Endothelial cell of umbilical vein (primary cell): ENCODE results near the gene MAPK4. TPM values are rescaled to one million over a fixed set of nuclear protein-coding genes. Genes with fewer than 3 reads are reported as not detected.
"Not testable (repeated sequence)": the region's sequence is repeated elsewhere in the genome, so short reads cannot be mapped to it uniquely, and the experiment has no call there.

Experiments used
- BruUV-seq: library from RNA; stranded (reverse); fragments of 400-500 nt; replicated peaks from 2 replicates; lab custom pipeline; 2021; lab: Mats Ljungman, UMichigan
- CTCF ChIA-PET: fragments of 300-600, 350-600 bp; sonication (Branson Sonifier 250); formaldehyde crosslinking; loops from one replicate; lab custom pipeline; 2021; ENCODE audit warnings: antibody characterized with exemption, inconsistent platforms; lab: Charles Lee
- POLR2A ChIA-PET: fragments of 300-600, 350-600 bp; sonication (Branson Sonifier 250); formaldehyde crosslinking; loops from one replicate; lab custom pipeline; 2021; ENCODE audit warnings: antibody characterized with exemption, inconsistent platforms; lab: Charles Lee
- DNase-seq: peaks from one replicate; pipeline ENCODE4 v3.0.0-alpha.2; 2011; ENCODE audit warnings: low read depth, low spot score
- FAIRE-seq: peaks from 2 replicates; lab custom pipeline; 2011; peaks lifted over from hg19 to GRCh38; lab: Jason Lieb, UNC
- H2AFZ ChIP-seq: 2 replicates; pipeline ENCODE4 v1.6.0; 2012; ENCODE audit warnings: low read depth, low read length, control low read depth, inconsistent platforms
- H3K27ac ChIP-seq: 2 replicates; pipeline ENCODE4 v1.5.1; 2011; ENCODE audit warnings: low read depth, mild to moderate bottlenecking, control low read depth, low read length, moderate library complexity; ENCODE audit not compliant: insufficient read depth
- H3K27me3 ChIP-seq, 2 experiments: 2 replicates each; pipeline versions ENCODE4 v1.6.0 to v1.6.1; 2011; ENCODE audit warnings: low read length in 2 of 2, mixed read lengths in 1 of 2; ENCODE audit not compliant: control insufficient read depth in 2 of 2, insufficient read depth in 2 of 2
- H3K36me3 ChIP-seq, 2 experiments: 2 replicates in 1 of 2; 3 replicates in 1 of 2; pipeline ENCODE4 v1.5.1; 2011; ENCODE audit warnings: low read length in 2 of 2, mild to moderate bottlenecking in 1 of 2, moderate library complexity in 1 of 2; ENCODE audit not compliant: control insufficient read depth in 2 of 2, insufficient read depth in 2 of 2; ENCODE audit errors: extremely low read depth in 1 of 2
- H3K4me1 ChIP-seq: 3 replicates; pipeline ENCODE4 v1.5.1; 2011; ENCODE audit warnings: mild to moderate bottlenecking, low read length; ENCODE audit not compliant: control insufficient read depth, insufficient read depth; ENCODE audit errors: extremely low read depth
- H3K4me2 ChIP-seq: 2 replicates; pipeline ENCODE4 v1.6.1; 2011; ENCODE audit warnings: low read length, control low read depth, mixed read lengths; ENCODE audit not compliant: insufficient read depth
- H3K4me3 ChIP-seq, 3 experiments: fragments of 200-600 bp in 1 of 3; sonication (generic), shearing (Covaris generic) in 1 of 3; replicated peaks in 1 of 3; 2 replicates each; pipeline ENCODE4 v1.5.1; 2011 to 2016; ENCODE audit warnings: control low read depth in 3 of 3, low read length in 3 of 3, mild to moderate bottlenecking in 2 of 3, inconsistent platforms in 1 of 3, low read depth in 1 of 3, moderate library complexity in 1 of 3; ENCODE audit not compliant: insufficient read depth in 1 of 3
- H3K79me2 ChIP-seq: 2 replicates; pipeline ENCODE4 v1.6.0; 2012; ENCODE audit warnings: low read length, inconsistent platforms; ENCODE audit not compliant: control insufficient read depth, insufficient read depth
- H3K9ac ChIP-seq: replicated peaks from 2 replicates; pipeline ENCODE3; 2011; ENCODE audit warnings: low read length, control low read depth; ENCODE audit not compliant: insufficient read depth; ENCODE audit errors: extremely low read depth
- H3K9me1 ChIP-seq: replicated peaks from 3 replicates; pipeline ENCODE4 v1.6.0; 2011; ENCODE audit warnings: mild to moderate bottlenecking, low read length; ENCODE audit not compliant: control insufficient read depth, insufficient read depth; ENCODE audit errors: extremely low read depth
- H3K9me3 ChIP-seq: replicated peaks from 2 replicates; pipeline ENCODE4 v1.5.1; 2012; ENCODE audit warnings: low read length, inconsistent platforms; ENCODE audit not compliant: control insufficient read depth, insufficient read depth
- H4K20me1 ChIP-seq: replicated peaks from 2 replicates; pipeline ENCODE3; 2011; ENCODE audit warnings: mild to moderate bottlenecking, low read length; ENCODE audit not compliant: control insufficient read depth, insufficient read depth; ENCODE audit errors: extremely low read depth
- EZH2 ChIP-seq: IDR thresholded peaks from 2 replicates; pipeline ENCODE4 v1.6.1; 2012; ENCODE audit warnings: borderline replicate concordance, low read depth, mild to moderate bottlenecking, moderate library complexity, low read length, inconsistent platforms; ENCODE audit not compliant: severe bottlenecking
- FOS ChIP-seq: IDR thresholded peaks from 2 replicates; pipeline ENCODE4 v1.6.1; 2011; ENCODE audit warnings: mild to moderate bottlenecking, low read length, moderate library complexity, borderline replicate concordance; ENCODE audit not compliant: insufficient read depth
- MAX ChIP-seq: IDR thresholded peaks from 2 replicates; pipeline ENCODE4 v1.6.1; 2011; ENCODE audit not compliant: insufficient read depth, insufficient read length
- POLR2A ChIP-seq: IDR thresholded peaks from 2 replicates; pipeline ENCODE4 v1.6.1; 2012; ENCODE audit warnings: low read depth, mild to moderate bottlenecking, control low read depth, low read length
- dilution Hi-C: fragments of 300-500 bp; cut with MboI; formaldehyde crosslinking; loops from one replicate; pipeline ENCODE4 v1.15.0; 2019; ENCODE audit warnings: low sequenced_read_pairs; ENCODE audit not compliant: extremely low pct_ligation_motif_present
- intact Hi-C: fragments of 100-400 bp; cut with micrococcal nuclease; formaldehyde crosslinking; loops from one replicate; pipeline ENCODE4 v1.10.0; 2022
- polyA plus RNA-seq, 4 experiments: library from polyadenylated mRNA; depleted of rRNA in 3 of 4; stranded (reverse) in 3 of 4; unstranded in 1 of 4; fragments of >200 nt; gene quantifications; 2 replicates each; pipeline versions ENCODE4 v1.2.1 to v1.2.3, GENCODE V29; 2011 to 2012; ENCODE audit warnings: missing spikeins in 1 of 4
- total RNA-seq: library from RNA; stranded (reverse); gene quantifications from 2 replicates; pipeline ENCODE4 v1.2.3, GENCODE V29; 2021

The MAPK4 gene
- total and polyA plus RNA-seq, 2 donors (not counting 3 experiments of a cell fraction or from before 2014, with no cell fraction given): not detected

GRCh38 chr18:50776383-50776782 lies 216.5 kb downstream of the MAPK4 start:
- intact Hi-C loops (no loop called here), dilution Hi-C loops (no loop called here)
- no TSS peak for BruUV-seq
- Histone ChIP-seq H3K9ac (no peak overlapping the region), H3K27ac (no peak overlapping the region), H3K27me3 (no peaks in the 10 kb centered on the region), H3K36me3 (no peaks in the 10 kb centered on the region), H3K9me3 (no peaks in the 10 kb centered on the region), H3K4me3 (no peak overlapping the region), H3K79me2 (no peaks in the 10 kb centered on the region), H2AFZ (no peak overlapping the region), H3K9me1 (no peaks in the 10 kb centered on the region), H3K4me2 (no peak overlapping the region), H3K4me1 (no peaks in the 10 kb centered on the region), H4K20me1 (no peaks in the 10 kb centered on the region)
- no peak for FAIRE-seq
- TF ChIP-seq EZH2 (no peak), MAX (no peak), FOS (no peak), POLR2A (no peak)
- POLR2A ChIA-PET: interaction anchor here (0.6 kb wide), 1 partner anchor 32 kb away, joined by 3 read pairs; no protein-coding TSS in a partner anchor
- CTCF ChIA-PET: no interaction called here
- DNase-seq: no peak

GRCh38 chr18:50779021-50779420 lies 219.1 kb downstream of the MAPK4 start:
- dilution Hi-C loops, H3K79me2 ChIP-seq, DNase-seq, H3K4me1 ChIP-seq, H3K9me1 ChIP-seq, H4K20me1 ChIP-seq, H3K4me3 ChIP-seq, H2AFZ ChIP-seq, H3K4me2 ChIP-seq, H3K9ac ChIP-seq, H3K27ac ChIP-seq, H3K27me3 ChIP-seq, intact Hi-C loops, H3K36me3 ChIP-seq, FAIRE-seq, POLR2A ChIA-PET, CTCF ChIA-PET, BruUV-seq, H3K9me3 ChIP-seq: not testable (repeated sequence)

Other genes with a start within 250 kb of the MAPK4 start
- 21.9 and 23.9 TPM in 2 replicates for gene SKA1, start 185.0 kb upstream of the MAPK4 start, total RNA-seq
- gene SKA1, start 185.0 kb upstream of the MAPK4 start, polyA plus RNA-seq: 6.9 and 8.7 TPM in 2 replicates